Tibial artery (tissue), 4 donors: Measurements from ENCODE around the gene TNFSF15.
"Not testable (repeated sequence)": the region's sequence is repeated elsewhere in the genome, so short reads cannot be mapped to it uniquely, and the experiment has no call there.

ENCODE experiments used
- DNase-seq, 2 donors: peaks; one replicate each; pipeline ENCODE4 v3.0.0-alpha.2; 2019
- H3K27ac ChIP-seq, 2 donors: fragments of 200-600 bp; sonication (generic) in 1 of 2; 1 replicate in 1 of 2; 2 replicates in 1 of 2; pipeline ENCODE4 v1.5.1; 2018 to 2019; ENCODE audit warnings: mild to moderate bottlenecking in 1 of 2
- H3K27me3 ChIP-seq, 2 donors: fragments of 200-600 bp; sonication (generic) in 1 of 2; one replicate each; pipeline versions ENCODE4 v1.5.1 to v1.6.0; 2016 to 2019
- H3K36me3 ChIP-seq, 3 donors: fragments of 200-600 bp; sonication (generic) in 2 of 3; one replicate each; pipeline ENCODE4 v1.5.1; 2016 to 2019; ENCODE audit warnings: mild to moderate bottlenecking in 2 of 3
- H3K4me1 ChIP-seq, 4 donors: fragments of 200-600 bp; sonication (generic) in 2 of 4; 1 replicate in 3 of 4; 2 replicates in 1 of 4; pipeline ENCODE4 v1.5.1; 2016 to 2019
- H3K4me3 ChIP-seq, 2 donors: fragments of 200-600 bp; sonication (generic) in 1 of 2; 1 replicate in 1 of 2; 2 replicates in 1 of 2; pipeline ENCODE4 v1.5.1; 2018 to 2019; ENCODE audit warnings: mild to moderate bottlenecking in 2 of 2
- H3K9me3 ChIP-seq, 3 donors: fragments of 200-600 bp; sonication (generic) in 1 of 3; one replicate each; pipeline ENCODE4 v1.5.1; 2016 to 2019
- intact Hi-C: fragments of 100-400 bp; cut with DNase I; formaldehyde crosslinking; loops from one replicate; pipeline ENCODE4 v1.15.0; 2023; ENCODE audit warnings: low total_unique reads
- TF ChIP-seq, protein P1 (sequence below), 2 experiments: fragments of 200-600 bp in 1 of 2; fragments of 450-650 bp in 1 of 2; IDR thresholded peaks; one replicate each; pipeline ENCODE4 v1.5.1; 2017 to 2019; ENCODE audit warnings: antibody characterized with exemption in 2 of 2, mild to moderate bottlenecking in 1 of 2, moderate library complexity in 1 of 2

The TNFSF15 gene

DNA sequence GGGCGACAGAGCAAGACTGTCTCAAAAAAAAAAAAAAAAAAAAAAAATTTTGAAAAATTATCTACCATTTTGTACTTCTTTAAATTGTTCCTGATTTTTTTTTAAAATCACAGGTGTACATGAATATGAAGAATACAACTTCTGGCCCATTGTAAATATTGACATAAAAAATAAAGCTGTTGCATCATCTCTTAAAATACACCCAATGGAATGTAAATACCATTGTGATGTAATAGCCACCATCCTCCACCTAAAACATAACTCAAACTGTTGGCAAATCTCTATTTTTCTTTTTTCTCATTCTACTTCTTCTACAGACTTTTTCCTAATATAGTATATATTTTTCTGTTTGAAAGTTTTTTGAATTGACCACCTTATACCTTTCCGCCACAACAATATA lies 62.9 kb downstream of the TNFSF15 start:
- Histone ChIP-seq H3K27me3 (no peaks in the 10 kb centered on the region), H3K4me3 (no peak overlapping the region), H3K27ac (no peak overlapping the region), H3K9me3 (no peaks in the 10 kb centered on the region), H3K4me1 (peaks cover 0 to 20% (median 12%) of the 10 kb centered on the region in 4 donors), H3K36me3 (no peaks in the 10 kb centered on the region)
- TF ChIP-seq, protein P1, sequence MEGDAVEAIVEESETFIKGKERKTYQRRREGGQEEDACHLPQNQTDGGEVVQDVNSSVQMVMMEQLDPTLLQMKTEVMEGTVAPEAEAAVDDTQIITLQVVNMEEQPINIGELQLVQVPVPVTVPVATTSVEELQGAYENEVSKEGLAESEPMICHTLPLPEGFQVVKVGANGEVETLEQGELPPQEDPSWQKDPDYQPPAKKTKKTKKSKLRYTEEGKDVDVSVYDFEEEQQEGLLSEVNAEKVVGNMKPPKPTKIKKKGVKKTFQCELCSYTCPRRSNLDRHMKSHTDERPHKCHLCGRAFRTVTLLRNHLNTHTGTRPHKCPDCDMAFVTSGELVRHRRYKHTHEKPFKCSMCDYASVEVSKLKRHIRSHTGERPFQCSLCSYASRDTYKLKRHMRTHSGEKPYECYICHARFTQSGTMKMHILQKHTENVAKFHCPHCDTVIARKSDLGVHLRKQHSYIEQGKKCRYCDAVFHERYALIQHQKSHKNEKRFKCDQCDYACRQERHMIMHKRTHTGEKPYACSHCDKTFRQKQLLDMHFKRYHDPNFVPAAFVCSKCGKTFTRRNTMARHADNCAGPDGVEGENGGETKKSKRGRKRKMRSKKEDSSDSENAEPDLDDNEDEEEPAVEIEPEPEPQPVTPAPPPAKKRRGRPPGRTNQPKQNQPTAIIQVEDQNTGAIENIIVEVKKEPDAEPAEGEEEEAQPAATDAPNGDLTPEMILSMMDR (IDR thresholded peaks at IDR 0.05) = no peak
- intact Hi-C loops = no loop called here
- DNase-seq = no peak

DNA sequence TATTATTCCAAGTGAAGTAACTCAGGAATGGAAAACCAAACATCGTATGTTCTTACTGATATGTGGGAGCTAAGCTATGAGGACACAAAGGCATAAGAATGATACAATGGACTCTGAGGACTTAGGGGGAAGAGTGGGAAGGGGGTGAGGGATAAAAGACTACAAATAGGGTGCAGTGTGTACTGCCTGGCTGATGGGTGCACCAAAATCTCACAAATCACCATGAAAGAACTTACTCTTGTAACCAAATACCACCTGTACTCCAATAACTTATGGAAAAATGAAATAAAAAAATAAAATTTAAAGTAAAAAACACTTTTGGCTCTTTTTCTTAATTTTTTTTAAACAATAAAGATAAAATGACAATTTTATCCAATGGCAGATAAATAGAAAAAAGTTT lies 64.3 kb downstream of the TNFSF15 start:
- H3K4me1 ChIP-seq = peaks cover 0 to 17% (median 12%) of the 10 kb centered on the region in 4 donors
- DNase-seq, H3K27ac ChIP-seq, intact Hi-C loops, H3K4me3 ChIP-seq, H3K27me3 ChIP-seq, H3K9me3 ChIP-seq, H3K36me3 ChIP-seq: not testable (repeated sequence)

DNA sequence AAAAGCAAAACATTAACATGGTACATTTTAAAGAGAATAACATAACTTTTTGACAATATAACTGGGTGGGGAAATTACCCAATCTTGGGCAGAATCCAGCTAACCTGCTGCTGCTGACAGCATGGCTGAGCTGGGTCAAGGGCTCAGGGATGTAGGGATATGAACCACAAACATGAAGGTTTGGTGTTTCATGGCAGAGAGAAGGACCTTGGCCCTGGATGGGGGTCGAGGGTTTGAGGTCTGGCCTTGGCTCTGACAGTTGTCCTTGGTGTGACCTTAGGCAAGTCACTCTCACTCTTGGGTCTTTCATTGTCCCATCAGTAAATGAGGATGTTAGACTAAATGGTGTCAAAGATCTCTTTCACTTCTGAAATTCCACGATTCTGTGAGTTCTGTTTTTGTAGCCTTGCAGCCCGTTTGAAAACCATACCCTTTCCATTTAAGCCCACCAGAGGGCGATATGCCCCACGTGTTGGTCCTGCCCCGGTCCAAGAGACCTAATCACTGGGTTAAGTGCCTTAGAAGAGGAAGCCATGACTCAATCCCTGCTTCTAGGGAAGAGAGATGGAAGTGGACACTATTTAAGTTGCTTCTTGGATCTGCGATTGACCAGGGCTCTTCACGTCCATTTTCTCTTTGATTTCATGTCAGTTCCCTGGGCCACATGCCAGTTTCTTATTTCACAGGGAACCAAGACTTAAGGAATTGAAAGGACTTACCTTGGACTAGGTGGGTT lies 67.1 kb downstream of the TNFSF15 start:
- Histone ChIP-seq H3K27me3 (no peaks in the 10 kb centered on the region), H3K9me3 (no peaks in the 10 kb centered on the region), H3K27ac (no peak overlapping the region), H3K4me3 (no peak overlapping the region), H3K4me1 (no peaks in the 10 kb centered on the region), H3K36me3 (no peaks in the 10 kb centered on the region)
- intact Hi-C loops = loop anchor here (5.0 kb wide), 2 partner anchors 174 to 274 kb away; no protein-coding TSS in a partner anchor
- DNase-seq = peak; percentile 74 to 82
- TF ChIP-seq, protein P1 (IDR thresholded peaks at IDR 0.05) = peak; percentile 81 to 90

DNA sequence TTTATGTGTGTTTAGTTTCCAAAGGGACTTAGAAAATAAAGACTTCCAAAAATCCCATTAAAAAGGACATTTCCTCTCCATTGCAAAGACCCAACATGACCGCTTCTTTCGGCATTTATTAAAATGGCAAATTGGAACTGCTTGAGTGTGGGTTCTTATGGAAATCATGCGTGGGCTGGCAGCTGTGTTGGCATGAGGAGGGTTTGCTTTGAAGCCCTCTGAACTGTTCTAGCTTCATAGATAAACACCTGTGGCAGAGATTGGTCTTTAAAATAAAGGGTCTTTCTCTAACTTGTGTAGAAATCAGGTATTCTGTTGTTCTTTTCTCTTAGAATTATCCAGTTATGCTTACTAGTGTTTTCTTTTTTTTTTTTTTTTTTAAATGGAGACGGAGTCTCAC lies 68.0 kb downstream of the TNFSF15 start:
- Histone ChIP-seq H3K27me3 (no peaks in the 10 kb centered on the region), H3K4me3 (no peak overlapping the region), H3K9me3 (no peaks in the 10 kb centered on the region), H3K4me1 (no peaks in the 10 kb centered on the region), H3K36me3 (no peaks in the 10 kb centered on the region), H3K27ac (no peak overlapping the region)
- DNase-seq = no peak
- TF ChIP-seq, protein P1 (IDR thresholded peaks at IDR 0.05) = no peak
- intact Hi-C loops = loop anchor here (5.0 kb wide), 2 partner anchors 174 to 274 kb away; no protein-coding TSS in a partner anchor

DNA sequence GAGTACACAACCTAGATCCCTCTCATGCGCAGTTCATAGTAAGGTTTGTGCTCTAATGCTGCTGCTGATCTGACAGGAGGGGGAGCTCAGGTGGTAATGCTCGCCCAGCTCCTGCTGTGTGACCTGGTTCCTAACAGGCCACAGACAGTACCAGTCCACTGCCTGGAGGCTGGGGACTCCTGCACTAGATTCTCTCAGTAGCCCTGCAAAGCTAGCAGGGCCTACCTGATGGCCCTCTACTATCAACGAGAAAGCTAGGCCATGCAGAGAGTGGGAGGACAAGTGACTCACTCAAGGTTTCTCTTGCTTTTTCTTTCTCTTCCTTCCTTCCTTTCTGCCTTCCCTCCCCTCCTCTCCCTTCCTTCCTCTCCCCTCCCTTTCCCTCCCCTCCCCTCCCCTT lies 68.7 kb downstream of the TNFSF15 start:
- TF ChIP-seq, protein P1 (IDR thresholded peaks at IDR 0.05) = no peak
- H3K4me3 ChIP-seq = no peak overlapping the region
- no peaks in the 10 kb centered on the region for H3K4me1 ChIP-seq
- no peaks in the 10 kb centered on the region for H3K36me3 ChIP-seq
- H3K27ac ChIP-seq = no peak overlapping the region
- no peaks in the 10 kb centered on the region for H3K27me3 ChIP-seq
- H3K9me3 ChIP-seq = no peaks in the 10 kb centered on the region
- intact Hi-C loops = loop anchor here (5.0 kb wide), 2 partner anchors 175 to 275 kb away; no protein-coding TSS in a partner anchor
- no peak for DNase-seq

DNA sequence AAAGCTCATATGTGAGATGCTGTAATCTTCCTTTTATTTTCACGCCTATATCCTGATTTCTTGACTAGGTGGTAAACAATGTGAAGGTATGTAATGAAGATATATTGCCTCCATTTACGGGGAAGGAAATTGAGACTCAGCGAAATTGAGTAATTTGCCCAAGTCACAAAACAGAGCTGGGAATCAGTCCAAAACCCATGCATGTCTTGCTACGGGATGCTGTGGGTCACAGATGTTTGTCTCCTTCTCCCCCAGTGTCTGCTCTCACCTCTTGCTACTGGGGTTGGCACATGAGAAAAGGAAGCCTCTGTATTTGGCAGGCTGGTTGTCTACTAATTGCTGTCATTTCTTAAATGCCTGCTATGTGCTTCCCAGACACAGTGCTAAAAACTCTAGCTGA lies 70.1 kb downstream of the TNFSF15 start:
- no peak for DNase-seq
- H3K36me3 ChIP-seq = no peaks in the 10 kb centered on the region
- no peak overlapping the region for H3K27ac ChIP-seq
- no peaks in the 10 kb centered on the region for H3K9me3 ChIP-seq
- no peaks in the 10 kb centered on the region for H3K4me1 ChIP-seq
- H3K4me3 ChIP-seq = no peak overlapping the region
- TF ChIP-seq, protein P1 (IDR thresholded peaks at IDR 0.05) = no peak
- H3K27me3 ChIP-seq = no peaks in the 10 kb centered on the region
- intact Hi-C loops = loop anchor here (5.0 kb wide), 2 partner anchors 177 to 277 kb away; no protein-coding TSS in a partner anchor

DNA sequence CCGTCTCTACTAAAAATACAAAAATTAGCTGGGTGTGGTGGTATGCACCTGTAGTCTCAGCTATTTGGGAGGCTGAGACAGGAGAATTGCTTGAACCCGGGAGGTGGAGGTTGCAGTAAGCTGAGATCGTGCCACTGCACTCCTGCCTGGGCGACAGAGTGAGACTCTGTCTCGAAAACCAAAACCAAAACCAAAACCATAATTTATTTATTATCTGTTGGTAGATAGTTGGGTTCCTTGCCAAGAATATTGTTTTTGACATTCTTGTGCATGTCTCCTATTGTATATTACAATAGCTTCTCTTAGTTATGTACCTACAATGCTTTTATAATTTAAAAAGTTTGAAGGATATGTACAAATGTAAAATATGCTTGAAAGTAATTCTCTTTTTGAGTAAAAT lies 70.7 kb downstream of the TNFSF15 start:
- not testable (repeated sequence) for H3K9me3 ChIP-seq, H3K36me3 ChIP-seq, H3K4me3 ChIP-seq, DNase-seq, H3K4me1 ChIP-seq, H3K27ac ChIP-seq, H3K27me3 ChIP-seq
- intact Hi-C loops = loop anchor here (5.0 kb wide), 2 partner anchors 177 to 277 kb away; no protein-coding TSS in a partner anchor
